RWPE1 (cell line): ENCODE data around the gene CEACAM6.
"Not testable (repeated sequence)": the region's sequence is repeated elsewhere in the genome, so short reads cannot be mapped to it uniquely, and the experiment has no call there.

ENCODE experiments used
- CTCF ChIA-PET: fragments of 350-600 bp; sonication (Branson Sonifier 250); formaldehyde crosslinking; extraction: SDS; loops from one replicate; lab custom pipeline; 2021; lab: Yijun Ruan, JAX
- POLR2A ChIA-PET: fragments of 400-600 bp; formaldehyde crosslinking; extraction: SDS; loops from one replicate; lab custom pipeline; 2020; ENCODE audit warnings: antibody characterized with exemption; ENCODE audit not compliant: low non-redundant PET; lab: Yijun Ruan, JAX
- DNase-seq: peaks from one replicate; pipeline ENCODE4 v3.0.0; 2012; ENCODE audit warnings: low spot score
- H3K27ac ChIP-seq: fragments of 450-650 bp; 2 replicates; pipeline ENCODE4 v1.5.1; 2017
- TF ChIP-seq, protein P1 (sequence below): fragments of 450-650 bp; conservative IDR thresholded peaks from 2 replicates; pipeline ENCODE4 v1.5.1; 2017; ENCODE audit warnings: low read depth, mild to moderate bottlenecking

The CEACAM6 gene

DNA sequence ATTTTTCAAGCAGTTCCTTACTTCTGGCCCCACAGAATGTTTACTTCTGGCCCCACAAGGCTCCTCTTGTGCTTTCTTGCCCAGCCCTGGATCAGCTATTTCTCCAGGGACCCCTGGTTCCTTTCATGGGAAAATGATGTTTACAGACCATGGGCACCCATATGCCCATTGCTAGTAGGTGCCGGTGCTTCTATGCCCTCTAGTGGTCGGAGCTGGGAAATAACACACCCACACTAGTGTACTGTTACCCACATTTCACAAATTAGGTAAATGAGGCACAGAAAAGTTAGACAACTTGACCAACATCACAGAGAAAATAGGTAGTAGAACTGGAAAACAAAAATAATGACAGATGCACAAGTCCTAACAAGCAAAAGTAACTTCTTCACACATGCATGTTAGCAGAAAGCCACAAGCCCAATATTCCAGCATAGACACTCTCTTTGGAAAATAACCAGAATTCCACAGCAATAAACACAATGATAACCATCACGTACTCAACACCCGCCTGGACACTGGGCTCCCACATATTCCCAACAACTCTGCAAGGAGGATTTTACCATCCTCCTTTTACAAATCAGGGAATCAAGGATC is 1.3 kb upstream of the CEACAM6 start:
- TF ChIP-seq, protein P1, sequence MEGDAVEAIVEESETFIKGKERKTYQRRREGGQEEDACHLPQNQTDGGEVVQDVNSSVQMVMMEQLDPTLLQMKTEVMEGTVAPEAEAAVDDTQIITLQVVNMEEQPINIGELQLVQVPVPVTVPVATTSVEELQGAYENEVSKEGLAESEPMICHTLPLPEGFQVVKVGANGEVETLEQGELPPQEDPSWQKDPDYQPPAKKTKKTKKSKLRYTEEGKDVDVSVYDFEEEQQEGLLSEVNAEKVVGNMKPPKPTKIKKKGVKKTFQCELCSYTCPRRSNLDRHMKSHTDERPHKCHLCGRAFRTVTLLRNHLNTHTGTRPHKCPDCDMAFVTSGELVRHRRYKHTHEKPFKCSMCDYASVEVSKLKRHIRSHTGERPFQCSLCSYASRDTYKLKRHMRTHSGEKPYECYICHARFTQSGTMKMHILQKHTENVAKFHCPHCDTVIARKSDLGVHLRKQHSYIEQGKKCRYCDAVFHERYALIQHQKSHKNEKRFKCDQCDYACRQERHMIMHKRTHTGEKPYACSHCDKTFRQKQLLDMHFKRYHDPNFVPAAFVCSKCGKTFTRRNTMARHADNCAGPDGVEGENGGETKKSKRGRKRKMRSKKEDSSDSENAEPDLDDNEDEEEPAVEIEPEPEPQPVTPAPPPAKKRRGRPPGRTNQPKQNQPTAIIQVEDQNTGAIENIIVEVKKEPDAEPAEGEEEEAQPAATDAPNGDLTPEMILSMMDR: peak; percentile 81
- ChIA-PET CTCF (interaction anchor here (0.6 to 2.8 kb wide), 17 partner anchors 10 to 646 kb away, joined by 3 to 23 read pairs (median 6); no protein-coding TSS in a partner anchor), POLR2A (no interaction called here)
- DNase-seq: peak; percentile 15
- no peak overlapping the region for H3K27ac ChIP-seq

DNA sequence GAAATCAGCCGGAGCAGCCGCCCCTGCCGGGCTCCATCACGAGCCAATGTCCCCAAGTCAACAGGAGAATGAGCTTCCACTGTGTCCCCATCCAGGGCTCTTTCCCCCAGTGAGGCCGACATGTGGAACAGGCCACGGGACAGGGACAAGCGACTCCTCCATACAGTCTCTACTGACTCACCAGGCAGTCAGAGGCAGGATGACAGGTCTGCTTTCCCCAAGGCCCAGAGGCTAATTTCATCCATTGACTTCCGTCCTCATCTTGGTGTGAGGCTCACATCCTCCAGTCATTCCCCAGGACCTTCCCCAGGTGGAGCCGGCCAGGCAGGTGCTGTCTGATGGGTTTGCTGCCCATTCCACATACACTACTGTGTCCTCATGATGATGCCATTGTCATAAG is 3.5 kb downstream of the CEACAM6 start:
- no peak for DNase-seq
- TF ChIP-seq, protein P1: no peak
- H3K27ac ChIP-seq: no peak overlapping the region
- ChIA-PET CTCF (interaction anchor here (0.6 kb wide), 1 partner anchor 78 kb away, joined by 3 read pairs; no protein-coding TSS in a partner anchor), POLR2A (no interaction called here)

DNA sequence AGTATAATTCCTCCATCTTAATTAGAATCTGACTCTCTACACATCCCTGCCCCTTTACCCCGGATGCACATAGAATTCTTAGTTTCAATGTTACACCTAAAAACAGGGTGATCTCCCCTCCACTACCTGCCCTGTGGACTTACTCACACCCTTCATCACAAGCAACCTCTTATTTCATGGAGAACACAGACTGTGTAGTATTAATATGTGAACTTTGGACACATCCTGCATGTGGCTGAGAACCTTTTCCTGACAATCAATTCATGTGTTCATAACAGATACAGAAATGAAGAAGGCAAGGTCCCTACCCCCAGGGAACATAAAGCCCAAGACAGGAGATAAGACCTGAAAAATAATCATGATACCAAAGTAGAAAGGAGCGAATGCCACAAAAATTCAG is 11.8 kb downstream of the CEACAM6 start:
- H3K27ac ChIP-seq: no peak overlapping the region
- TF ChIP-seq, protein P1: no peak
- no peak for DNase-seq
- CTCF ChIA-PET: interaction anchor here (0.6 kb wide), 2 partner anchors 10 to 14 kb away, joined by 3 read pairs; no protein-coding TSS in a partner anchor
- POLR2A ChIA-PET: no interaction called here

DNA sequence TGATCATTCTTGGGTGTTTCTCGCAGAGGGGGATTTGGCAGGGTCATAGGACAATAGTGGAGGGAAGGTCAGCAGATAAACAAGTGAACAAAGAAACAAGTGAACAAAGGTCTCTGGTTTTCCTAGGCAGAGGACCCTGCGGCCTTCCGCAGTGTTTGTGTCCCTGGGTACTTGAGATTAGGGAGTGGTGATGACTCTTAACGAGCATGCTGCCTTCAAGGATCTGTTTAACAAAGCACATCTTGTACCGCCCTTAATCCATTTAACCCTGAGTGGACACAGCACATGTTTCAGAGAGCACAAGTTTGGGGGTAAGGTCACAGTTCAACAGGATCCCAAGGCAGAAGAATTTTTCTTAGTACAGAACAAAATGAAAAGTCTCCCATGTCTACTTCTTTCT is 12.8 kb downstream of the CEACAM6 start:
- POLR2A ChIA-PET, H3K27ac ChIP-seq, DNase-seq, CTCF ChIA-PET: not testable (repeated sequence)

DNA sequence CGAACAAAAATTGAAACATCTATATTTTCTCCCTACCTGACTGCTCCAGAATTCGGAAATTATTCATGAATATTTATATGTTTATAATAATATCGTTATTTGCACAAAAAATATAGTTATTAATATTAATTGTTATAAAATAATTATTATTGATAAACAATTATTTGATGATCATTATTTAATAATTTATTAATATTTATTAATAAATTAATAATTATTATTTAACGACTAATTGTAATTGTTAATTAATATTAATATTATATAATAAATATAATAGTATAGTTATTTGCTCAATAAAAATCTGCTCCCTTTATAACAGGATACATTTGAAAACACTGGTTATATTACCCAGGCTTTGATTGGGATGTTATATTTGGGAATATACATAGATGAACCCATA is 14.3 kb downstream of the CEACAM6 start:
- ChIA-PET POLR2A (interaction anchor here (0.7 kb wide), 1 partner anchor 1760 kb away, joined by 17 read pairs; no protein-coding TSS in a partner anchor), CTCF (no interaction called here)
- no peak overlapping the region for H3K27ac ChIP-seq
- TF ChIP-seq, protein P1: no peak
- no peak for DNase-seq

DNA sequence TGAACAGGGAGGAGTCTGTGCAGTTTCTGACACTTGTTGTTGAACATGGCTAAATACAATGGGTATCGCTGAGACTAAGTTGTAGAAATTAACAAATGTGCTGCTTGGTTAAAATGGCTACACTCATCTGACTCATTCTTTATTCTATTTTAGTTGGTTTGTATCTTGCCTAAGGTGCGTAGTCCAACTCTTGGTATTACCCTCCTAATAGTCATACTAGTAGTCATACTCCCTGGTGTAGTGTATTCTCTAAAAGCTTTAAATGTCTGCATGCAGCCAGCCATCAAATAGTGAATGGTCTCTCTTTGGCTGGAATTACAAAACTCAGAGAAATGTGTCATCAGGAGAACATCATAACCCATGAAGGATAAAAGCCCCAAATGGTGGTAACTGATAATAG is 16.1 kb downstream of the CEACAM6 start:
- ChIA-PET POLR2A (no interaction called here), CTCF (no interaction called here)
- TF ChIP-seq, protein P1: no peak
- DNase-seq: no peak
- H3K27ac ChIP-seq: no peak overlapping the region

DNA sequence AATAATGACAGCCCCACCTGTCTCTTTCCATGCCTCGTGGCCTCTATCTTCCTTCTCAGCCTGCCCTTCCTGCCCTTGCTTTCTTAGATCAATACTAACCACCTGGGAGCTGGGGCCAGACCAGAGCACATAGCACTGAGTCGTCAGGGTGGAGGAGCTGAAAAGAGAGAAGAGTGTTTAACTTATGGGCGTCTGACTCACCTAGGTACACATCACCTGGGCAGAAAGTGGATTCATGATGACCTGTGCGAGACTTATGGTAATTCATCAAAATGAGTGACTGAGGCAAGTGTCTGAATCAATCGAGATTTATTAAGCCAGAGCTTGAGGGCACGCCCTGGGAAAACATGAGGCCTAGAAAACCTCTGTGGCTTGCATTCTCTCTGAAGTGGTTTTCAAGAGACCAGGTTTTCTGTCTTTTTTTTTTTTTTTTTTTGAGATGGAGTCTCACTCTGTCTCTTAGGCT is 19.2 kb downstream of the CEACAM6 start:
- ChIA-PET CTCF (interaction anchor here (0.6 to 0.7 kb wide), 2 partner anchors 177 to 1604 kb away, joined by 3 read pairs; no protein-coding TSS in a partner anchor), POLR2A (no interaction called here)
- TF ChIP-seq, protein P1: no peak
- no peak overlapping the region for H3K27ac ChIP-seq
- peak; percentile 95 for DNase-seq
